Muscle of leg (tissue), 11 donors: ENCODE results near the gene RFPL1. TPM values are rescaled to one million over a fixed set of nuclear protein-coding genes. Genes with fewer than 3 reads are reported as not detected.
"Not testable (repeated sequence)": the region's sequence is repeated elsewhere in the genome, so short reads cannot be mapped to it uniquely, and the experiment has no call there.

Experiments used
- DNase-seq: peaks from one replicate; pipeline ENCODE4 v3.0.0; 2013
- H3K27ac ChIP-seq: one replicate; pipeline ENCODE4 v1.5.1; 2013; ENCODE audit warnings: mild to moderate bottlenecking, low read length, control low read depth
- H3K27me3 ChIP-seq: one replicate; pipeline ENCODE4 v1.6.1; 2013; ENCODE audit warnings: low read length; ENCODE audit not compliant: control insufficient read depth, insufficient read depth
- H3K36me3 ChIP-seq: one replicate; pipeline ENCODE4 v1.6.1; 2013; ENCODE audit warnings: low read length; ENCODE audit not compliant: control insufficient read depth, insufficient read depth
- H3K4me1 ChIP-seq: one replicate; pipeline ENCODE4 v1.6.1; 2013; ENCODE audit warnings: low read length; ENCODE audit not compliant: control insufficient read depth, insufficient read depth
- H3K4me3 ChIP-seq: one replicate; pipeline ENCODE4 v1.5.1; 2013; ENCODE audit warnings: low read length, control low read depth
- H3K9me3 ChIP-seq: replicated peaks from 2 replicates; pipeline ENCODE4 v1.6.1; 2013; ENCODE audit warnings: low read depth, low read length; ENCODE audit not compliant: control insufficient read depth
- WGBS: methylation state at CpG from one replicate; pipeline ENCODE4 v1.1.5; 2013; ENCODE audit warnings: missing lambda C conversion rate; ENCODE audit not compliant: insufficient coverage; 5-methylcytosine and 5-hydroxymethylcytosine counted together
- polyA plus RNA-seq, 8 donors: library from polyadenylated mRNA; unstranded; fragments of 120-200 nt; gene quantifications; one replicate each; pipeline versions ENCODE4 v1.2.1 to v1.2.3, GENCODE V29; 2013; ENCODE audit warnings: inconsistent platforms in 1 of 8, low replicate concordance in 1 of 8; ENCODE audit not compliant: insufficient read length in 8 of 8, insufficient read depth in 1 of 8
- total RNA-seq: library from RNA; stranded (reverse); fragments of 120-200 nt; gene quantifications from one replicate; pipeline ENCODE4 v1.2.4, GENCODE V29; 2013

RFPL1 gene
- total and polyA plus RNA-seq, 9 donors = 0.24 to 0.48 (median 0.33) TPM; not detected in 6

GRCh38 chr22:29483254-29483653 is 44.9 kb downstream of the RFPL1 start:
- Histone ChIP-seq H3K9me3 (no peaks in the 10 kb centered on the region), H3K27me3 (peaks cover 46% of the 10 kb centered on the region), H3K4me3 (no peak overlapping the region), H3K36me3 (no peaks in the 10 kb centered on the region), H3K27ac (no peak overlapping the region), H3K4me1 (peaks cover 17% of the 10 kb centered on the region)
- WGBS = 93% methylated on average over 11 of the region's 13 CpGs
- DNase-seq = no peak

- no CpG with 5 or more reads among the region's 3 CpGs for WGBS
- H3K4me3 ChIP-seq = no peak overlapping the region
- no peak for DNase-seq
- no peaks in the 10 kb centered on the region for H3K36me3 ChIP-seq
- H3K9me3 ChIP-seq = no peaks in the 10 kb centered on the region
- H3K27me3 ChIP-seq = peaks cover 32% of the 10 kb centered on the region
- H3K4me1 ChIP-seq = peaks cover 17% of the 10 kb centered on the region
- H3K27ac ChIP-seq = no peak overlapping the region
Observed at GRCh38 chr22:29484642-29485041, 46.3 kb downstream of the RFPL1 start.

- Histone ChIP-seq H3K4me1 (peaks cover 11% of the 10 kb centered on the region), H3K9me3 (no peaks in the 10 kb centered on the region), H3K27ac (no peak overlapping the region), H3K4me3 (no peak overlapping the region), H3K36me3 (no peaks in the 10 kb centered on the region), H3K27me3 (peaks cover 24% of the 10 kb centered on the region)
- DNase-seq = no peak
- WGBS = 90% methylated on average over 8 of the region's 8 CpGs
Observed at GRCh38 chr22:29485448-29485847, 47.1 kb downstream of the RFPL1 start.

- Histone ChIP-seq H3K4me1 (no peaks in the 10 kb centered on the region), H3K27me3 (peaks cover 5% of the 10 kb centered on the region), H3K27ac (no peak overlapping the region), H3K9me3 (no peaks in the 10 kb centered on the region), H3K36me3 (no peaks in the 10 kb centered on the region), H3K4me3 (no peak overlapping the region)
- no peak for DNase-seq
- 92% methylated on average over 2 of the region's 6 CpGs for WGBS
Observed at GRCh38 chr22:29487426-29487986, 49.1 kb downstream of the RFPL1 start.

- not testable (repeated sequence) for H3K9me3 ChIP-seq, H3K36me3 ChIP-seq, H3K4me3 ChIP-seq, H3K27ac ChIP-seq, H3K4me1 ChIP-seq, DNase-seq, H3K27me3 ChIP-seq
- WGBS = 79% methylated on average over 7 of the region's 8 CpGs
Observed at GRCh38 chr22:29489127-29489780, 50.9 kb downstream of the RFPL1 start.

GRCh38 chr22:29491012-29491411 is 52.6 kb downstream of the RFPL1 start:
- Histone ChIP-seq H3K4me3 (no peak overlapping the region), H3K27ac (no peak overlapping the region), H3K36me3 (no peaks in the 10 kb centered on the region), H3K4me1 (no peaks in the 10 kb centered on the region), H3K9me3 (peaks cover 6% of the 10 kb centered on the region), H3K27me3 (no peaks in the 10 kb centered on the region)
- DNase-seq = no peak
- 98% methylated on average over 4 of the region's 6 CpGs for WGBS

Other genes with a start within 250 kb of the RFPL1 start
- gene EMID1, start 232.7 kb upstream of the RFPL1 start, total RNA-seq = 5.7 TPM
- 10 to 100 TPM in 1 of 8 donors, 1 to 10 TPM in 7; 5.2 to 20.4 (median 7.6) TPM for gene EMID1, start 232.7 kb upstream of the RFPL1 start, polyA plus RNA-seq
- gene RHBDD3, start 170.6 kb upstream of the RFPL1 start, total RNA-seq = 22.4 TPM
- gene RHBDD3, start 170.6 kb upstream of the RFPL1 start, polyA plus RNA-seq = 10 to 100 TPM; 23.1 to 32.9 (median 28.6) TPM
- gene EWSR1, start 170.3 kb upstream of the RFPL1 start, total RNA-seq = 111 TPM
- gene EWSR1, start 170.3 kb upstream of the RFPL1 start, polyA plus RNA-seq = 100 to 1,000 TPM; 169 to 207 (median 180) TPM
- gene GAS2L1, start 131.9 kb upstream of the RFPL1 start, total RNA-seq = 2.7 TPM
- gene GAS2L1, start 131.9 kb upstream of the RFPL1 start, polyA plus RNA-seq = 10 to 100 TPM; 10.5 to 15.4 (median 13.4) TPM
- gene RASL10A, start 122.9 kb upstream of the RFPL1 start, total RNA-seq = 1.5 TPM
- 1 to 10 TPM; 1.7 to 3.5 (median 2.4) TPM for gene RASL10A, start 122.9 kb upstream of the RFPL1 start, polyA plus RNA-seq
- gene AP1B1, start 50.0 kb upstream of the RFPL1 start, total RNA-seq = 19.9 TPM
- 10 to 100 TPM; 22.5 to 33.6 (median 28.1) TPM for gene AP1B1, start 50.0 kb upstream of the RFPL1 start, polyA plus RNA-seq
- 0.58 TPM for gene NEFH, start 41.6 kb downstream of the RFPL1 start, total RNA-seq
- gene NEFH, start 41.6 kb downstream of the RFPL1 start, polyA plus RNA-seq = 1 to 10 TPM in 7 of 8 donors, under 1 TPM in 1; 0.14 to 5.1 (median 3.2) TPM
- gene THOC5, start 115.2 kb downstream of the RFPL1 start, total RNA-seq = 28.4 TPM
- 10 to 100 TPM; 18.9 to 25.8 (median 21.6) TPM for gene THOC5, start 115.2 kb downstream of the RFPL1 start, polyA plus RNA-seq
- 35.8 TPM for gene NIPSNAP1, start 142.5 kb downstream of the RFPL1 start, total RNA-seq
- gene NIPSNAP1, start 142.5 kb downstream of the RFPL1 start, polyA plus RNA-seq = 10 to 100 TPM; 24.3 to 38.8 (median 32.2) TPM
- gene NF2, start 165.1 kb downstream of the RFPL1 start, total RNA-seq = 30.1 TPM
- 10 to 100 TPM; 16.9 to 20.5 (median 19.5) TPM for gene NF2, start 165.1 kb downstream of the RFPL1 start, polyA plus RNA-seq